Neutrophil (primary cell): Measurements from ENCODE around the gene ETS1.

ENCODE experiments used
- H3K27ac ChIP-seq: fragments of 200-600 bp; sonication (generic); 2 replicates; pipeline ENCODE4 v1.5.1; 2016; ENCODE audit warnings: mild to moderate bottlenecking, moderate library complexity
- H3K27me3 ChIP-seq: fragments of 200-600 bp; sonication (generic); 2 replicates; pipeline ENCODE4 v1.6.0; 2016; ENCODE audit warnings: mild to moderate bottlenecking
- H3K36me3 ChIP-seq: fragments of 200-600 bp; sonication (generic); 2 replicates; pipeline ENCODE4 v1.5.1; 2017
- H3K4me1 ChIP-seq, 2 experiments: fragments of 200-600 bp in 1 of 2; sonication (generic) in 1 of 2; 1 replicate in 1 of 2; 2 replicates in 1 of 2; pipeline versions ENCODE4 v1.5.1 to v1.6.1; 2013 to 2016; ENCODE audit warnings: low read depth in 1 of 2, low read length in 1 of 2, mild to moderate bottlenecking in 1 of 2, moderate library complexity in 1 of 2; ENCODE audit not compliant: control insufficient read depth in 1 of 2, insufficient read depth in 1 of 2
- H3K4me3 ChIP-seq, 2 experiments: fragments of 200-600 bp in 1 of 2; sonication (generic) in 1 of 2; 1 replicate in 1 of 2; 2 replicates in 1 of 2; pipeline ENCODE4 v1.5.1; 2013 to 2016; ENCODE audit warnings: low read depth in 1 of 2, low read length in 1 of 2, mild to moderate bottlenecking in 1 of 2, moderate library complexity in 1 of 2
- H3K9me3 ChIP-seq: fragments of 200-600 bp; sonication (generic); 2 replicates; pipeline ENCODE4 v1.5.1; 2016
- CTCF ChIP-seq: fragments of 200-600 bp; sonication (generic); IDR thresholded peaks from 2 replicates; pipeline ENCODE4 v1.5.1; 2016; ENCODE audit warnings: antibody characterized with exemption

The ETS1 gene

DNA sequence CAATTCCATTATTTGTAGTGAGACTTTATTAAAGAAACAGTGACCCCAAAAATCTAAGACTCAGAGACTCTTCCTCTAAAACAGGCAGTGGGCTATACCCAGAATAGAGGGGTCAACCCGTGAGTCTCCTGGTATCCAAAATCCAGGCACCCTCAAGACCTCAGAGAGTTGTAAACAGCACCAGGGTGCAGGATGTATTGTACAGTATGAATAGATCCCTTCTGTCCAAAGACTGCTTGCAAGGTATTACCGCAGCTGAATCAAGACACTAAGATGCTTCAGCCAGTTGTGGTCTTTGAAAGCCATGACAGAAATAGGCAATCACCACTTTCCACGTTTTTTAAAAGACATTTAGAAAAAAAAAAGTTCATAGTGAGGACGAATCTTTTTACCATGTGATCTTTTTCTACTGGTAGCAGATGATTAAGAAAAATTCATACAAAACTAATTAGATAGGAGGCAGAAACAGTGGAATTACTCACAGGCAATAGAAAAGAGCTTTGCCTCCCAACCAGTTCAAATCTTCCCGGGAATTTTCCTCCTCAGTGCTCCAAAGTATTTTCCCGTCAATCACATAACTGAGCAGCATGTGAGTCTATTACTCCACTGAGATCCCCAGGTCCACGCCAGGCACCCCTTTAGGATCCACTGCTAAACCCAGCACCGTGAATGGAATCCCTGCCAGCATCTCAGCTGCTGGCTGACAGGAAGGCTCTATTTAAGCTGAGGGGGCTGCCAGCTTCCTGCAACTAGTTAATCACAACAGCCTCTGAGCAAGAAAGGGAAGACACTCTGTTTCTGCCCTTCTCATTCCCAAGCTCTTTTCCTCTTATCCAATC is 113.1 kb downstream of the ETS1 start:
- Histone ChIP-seq H3K9me3 (no peaks in the 10 kb centered on the region), H3K4me3 (no peak overlapping the region), H3K27me3 (no peaks in the 10 kb centered on the region), H3K27ac (no peak overlapping the region), H3K36me3 (peaks cover 87% of the 10 kb centered on the region), H3K4me1 (peaks cover 0 to 8% of the 10 kb centered on the region in 2 experiments)
- TF ChIP-seq CTCF = no peak

DNA sequence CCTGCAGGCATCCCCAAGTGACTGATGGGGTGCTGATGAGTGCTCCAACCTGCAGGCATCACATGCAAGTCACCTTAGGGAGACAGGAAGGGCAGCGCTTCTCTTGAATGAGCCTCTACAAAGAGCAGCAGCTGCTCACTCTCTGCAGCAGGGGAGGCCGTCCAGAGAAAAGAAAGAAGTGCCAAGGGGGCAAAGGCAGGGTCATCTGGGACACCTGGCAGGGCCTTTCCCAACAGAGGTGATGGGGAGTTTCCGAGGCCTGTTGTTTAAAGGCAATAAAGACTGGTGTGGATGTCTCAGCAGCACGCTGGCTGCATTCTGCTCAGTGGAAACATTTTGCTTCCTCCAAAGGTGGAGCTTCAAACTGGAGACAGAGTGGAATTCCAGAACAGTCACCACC is 113.7 kb downstream of the ETS1 start:
- Histone ChIP-seq H3K36me3 (peaks cover 84% of the 10 kb centered on the region), H3K4me1 (peaks cover 3 to 13% of the 10 kb centered on the region in 2 experiments), H3K9me3 (no peaks in the 10 kb centered on the region), H3K27ac (no peak overlapping the region), H3K4me3 (no peak overlapping the region), H3K27me3 (no peaks in the 10 kb centered on the region)
- no peak for TF ChIP-seq CTCF

DNA sequence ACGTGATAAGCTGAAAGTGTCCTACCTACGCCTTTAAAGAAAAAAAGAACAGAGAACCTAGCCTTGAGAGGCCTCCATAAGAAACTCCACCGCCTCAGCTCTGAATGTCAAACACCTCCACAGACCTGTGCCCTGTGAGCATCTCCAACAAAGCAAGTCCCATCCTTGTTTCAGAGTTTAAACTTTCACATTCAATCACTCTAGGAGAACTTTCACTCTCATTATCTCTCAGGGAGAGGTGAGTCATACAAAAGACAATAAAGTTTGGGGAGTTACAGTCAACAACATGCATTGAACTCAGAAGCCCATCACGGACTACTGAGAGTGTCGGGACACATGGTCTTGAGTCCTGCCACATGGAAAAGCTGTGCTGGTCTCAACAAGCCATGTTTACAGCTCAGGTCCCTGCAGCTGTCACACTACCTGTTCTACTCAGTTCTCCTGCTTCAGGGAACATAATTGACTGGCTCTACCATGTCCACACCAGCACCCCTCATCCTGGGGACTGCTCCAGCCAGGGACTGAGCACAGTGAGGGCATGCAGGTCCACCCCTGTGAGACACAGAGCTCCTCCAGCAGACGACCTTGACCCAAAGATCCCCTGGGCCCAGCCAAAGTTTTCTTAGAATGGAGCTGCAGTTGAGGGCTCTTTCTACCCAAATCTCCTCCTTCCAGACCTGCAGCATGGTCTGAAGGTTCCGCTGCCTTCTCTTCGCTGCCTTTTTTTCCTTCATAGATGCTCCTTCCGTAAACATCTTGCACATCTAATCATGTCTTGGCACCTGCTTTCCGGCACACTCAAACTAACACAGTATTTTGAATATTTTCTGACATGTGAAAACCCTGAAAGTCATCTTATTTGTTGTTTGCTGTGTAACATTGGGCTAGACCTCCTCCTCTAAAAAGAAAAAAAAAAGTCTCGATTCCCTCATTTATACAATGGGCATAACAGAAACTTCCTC is 114.9 kb downstream of the ETS1 start:
- TF ChIP-seq CTCF = no peak
- Histone ChIP-seq H3K36me3 (peaks cover 80% of the 10 kb centered on the region), H3K4me1 (peaks cover 11 to 21% of the 10 kb centered on the region in 2 experiments), H3K27me3 (no peaks in the 10 kb centered on the region), H3K4me3 (no peak overlapping the region), H3K9me3 (no peaks in the 10 kb centered on the region), H3K27ac (no peak overlapping the region)

DNA sequence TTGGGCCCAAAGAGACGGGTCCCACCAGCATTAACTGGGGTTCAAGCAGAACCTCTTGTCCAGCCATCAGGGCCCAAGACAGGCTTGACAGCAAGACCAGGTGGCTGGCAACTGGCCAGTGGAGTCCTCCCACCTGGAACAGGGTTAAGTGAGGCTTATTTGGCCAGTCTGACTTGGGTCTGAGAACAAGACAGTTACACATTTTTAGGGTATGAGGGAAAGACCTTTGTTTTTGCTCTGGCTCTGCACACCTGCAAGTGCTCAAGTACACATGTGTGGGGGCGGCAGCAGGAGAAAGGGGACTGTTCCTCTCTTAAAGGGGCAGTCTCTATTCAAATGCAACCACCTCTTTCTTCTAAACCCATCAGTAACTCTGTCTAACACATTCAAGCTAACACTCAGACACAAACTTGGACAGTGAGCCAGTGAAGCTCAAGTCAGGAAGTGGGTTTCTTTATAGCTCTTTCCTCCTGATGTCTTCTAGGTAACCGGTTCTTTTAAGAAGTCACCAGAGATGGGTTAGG is 116.2 kb downstream of the ETS1 start:
- H3K4me3 ChIP-seq = no peak overlapping the region

More for the DNA sequence above, 116.2 kb downstream of the ETS1 start:
- peaks cover 81% of the 10 kb centered on the region for H3K36me3 ChIP-seq
- H3K9me3 ChIP-seq = no peaks in the 10 kb centered on the region
- H3K27me3 ChIP-seq = no peaks in the 10 kb centered on the region
- peaks cover 11 to 21% of the 10 kb centered on the region in 2 experiments for H3K4me1 ChIP-seq
- no peak for TF ChIP-seq CTCF
- no peak overlapping the region for H3K27ac ChIP-seq
